SK-N-SH treated with all-trans-retinoic acid at 6 μM for 48 hours (cell line): ENCODE measurements around the gene INTS13.

Experiments used
- BACH2 ChIP-seq: fragments of 250-450 bp; sonication (Bioruptor Pico); IDR thresholded peaks from 2 replicates; pipeline ENCODE4 v1.9.0; 2021; ENCODE audit warnings: mild to moderate bottlenecking, borderline replicate concordance
- CREB5 ChIP-seq: fragments of 250-450 bp; sonication (Bioruptor Pico); IDR thresholded peaks from 2 replicates; pipeline ENCODE4 v1.5.1; 2020; ENCODE audit warnings: low read depth, mild to moderate bottlenecking, moderate library complexity
- TOX ChIP-seq: fragments of 250-450 bp; sonication (Bioruptor Pico); IDR thresholded peaks from 2 replicates; pipeline ENCODE4 v1.8.0; 2021; ENCODE audit warnings: mild to moderate bottlenecking, moderate library complexity, borderline replicate concordance
- ZFP3 ChIP-seq: fragments of 250-450 bp; sonication (Bioruptor Pico); IDR thresholded peaks from 2 replicates; pipeline ENCODE4 v1.5.0; 2020; ENCODE audit warnings: mild to moderate bottlenecking, moderate library complexity
- ZFP30 ChIP-seq: fragments of 450-650 bp; formaldehyde crosslinking; IDR thresholded peaks from 2 replicates; pipeline ENCODE4 v1.5.0; 2022; ENCODE audit warnings: mild to moderate bottlenecking, moderate library complexity
- ZNF565 ChIP-seq: fragments of 450-650 bp; formaldehyde crosslinking; conservative IDR thresholded peaks from 2 replicates; pipeline ENCODE4 v1.5.0; 2020; ENCODE audit warnings: low read depth, mild to moderate bottlenecking, moderate library complexity

- TF ChIP-seq BACH2 (CRISPR knock-in tag) (no peak), TOX (CRISPR knock-in tag) (no peak), ZFP30 (CRISPR knock-in tag) (no peak), ZFP3 (no peak), ZNF565 (CRISPR knock-in tag) (no peak), CREB5 (CRISPR knock-in tag) (no peak)
Measured at GRCh38 chr12:26919216-26919555, 18.6 kb downstream of the INTS13 start.
